Activated CD4-positive, CD25-positive, alpha-beta regulatory T cell treated with anti-CD3 and anti-CD28 coated beads, Interleukin-2, amount 50 U/mL, for 24 hours (primary cell): ENCODE results near the gene CBR1.
"Not testable (repeated sequence)": the region's sequence is repeated elsewhere in the genome, so short reads cannot be mapped to it uniquely, and the experiment has no call there.

Experiments used
- ATAC-seq, 2 donors: fragments of 150-1000 bp; cut with Tn5 transposase; one replicate each; pipeline ENCODE4 v1.10.0; 2021; ENCODE audit warnings: mild to moderate bottlenecking in 1 of 2, moderate library complexity in 1 of 2

CBR1 gene

GRCh38 chr21:36082237-36082664 is 12.4 kb downstream of the CBR1 start:
- ATAC-seq, result no peak

- ATAC-seq, result no peak
These were observed 17.7 kb downstream of the CBR1 start for GRCh38 chr21:36087362-36088138.

GRCh38 chr21:36089946-36090345 is 20.1 kb downstream of the CBR1 start:
- ATAC-seq, result no peak

GRCh38 chr21:36092681-36093080 is 22.9 kb downstream of the CBR1 start:
- no peak for ATAC-seq

- no peak for ATAC-seq
These were observed 23.7 kb downstream of the CBR1 start for GRCh38 chr21:36093512-36093911.

- ATAC-seq, result no peak
These were observed 26.8 kb downstream of the CBR1 start for GRCh38 chr21:36096398-36097290.

GRCh38 chr21:36097427-36098181 is 27.8 kb downstream of the CBR1 start:
- peak in 1 of 2 donors; percentile 53 for ATAC-seq

- ATAC-seq, result no peak
These were observed 28.3 kb downstream of the CBR1 start for GRCh38 chr21:36098182-36098532.

- no peak for ATAC-seq
These were observed 29.2 kb downstream of the CBR1 start for GRCh38 chr21:36099000-36099399.

GRCh38 chr21:36099695-36100211 is 29.9 kb downstream of the CBR1 start:
- ATAC-seq, result not testable (repeated sequence)

- ATAC-seq, result no peak
These were observed 31.3 kb downstream of the CBR1 start for GRCh38 chr21:36100971-36101641.

GRCh38 chr21:36103434-36103833 is 33.6 kb downstream of the CBR1 start:
- no peak for ATAC-seq

GRCh38 chr21:36104317-36105300 is 34.8 kb downstream of the CBR1 start:
- ATAC-seq, result no peak

GRCh38 chr21:36105327-36105842 is 35.6 kb downstream of the CBR1 start:
- ATAC-seq, result no peak

- no peak for ATAC-seq
These were observed 40.0 kb downstream of the CBR1 start for GRCh38 chr21:36109868-36110267.

GRCh38 chr21:36111238-36111637 is 41.4 kb downstream of the CBR1 start:
- no peak for ATAC-seq

- peak; percentile 37 to 42 for ATAC-seq
These were observed 44.0 kb downstream of the CBR1 start for GRCh38 chr21:36113647-36114428.

GRCh38 chr21:36115138-36115730 is 45.4 kb downstream of the CBR1 start:
- ATAC-seq, result no peak

- ATAC-seq, result no peak
These were observed 47.5 kb downstream of the CBR1 start for GRCh38 chr21:36117286-36117741.
